GM06990 (cell line): ENCODE measurements around the gene AVPR1A.

ENCODE experiments used
- DNase-seq: peaks from one replicate; pipeline ENCODE4 v3.0.0-alpha.2; 2011; ENCODE audit not compliant: insufficient read length; ENCODE audit errors: extremely low read depth
- H3K27me3 ChIP-seq: replicated peaks from 2 replicates; pipeline ENCODE4 v1.6.0; 2011; ENCODE audit warnings: low read length; ENCODE audit not compliant: control insufficient read depth, insufficient read depth
- H3K36me3 ChIP-seq: 2 replicates; pipeline ENCODE4 v1.5.1; 2011; ENCODE audit warnings: low read length; ENCODE audit not compliant: control insufficient read depth, insufficient read depth
- H3K4me3 ChIP-seq: replicated peaks from 2 replicates; pipeline ENCODE4 v1.5.1; 2011; ENCODE audit warnings: low read depth, mild to moderate bottlenecking, control low read depth, low read length
- TF ChIP-seq, protein P1 (sequence below): IDR thresholded peaks from 2 replicates; pipeline ENCODE4 v1.5.1; 2011; ENCODE audit warnings: low read length, control low read depth, mild to moderate bottlenecking, inconsistent platforms; ENCODE audit not compliant: insufficient read depth, poor library complexity, severe bottlenecking

Gene AVPR1A

GRCh38 chr12:63129927-63130326 is 21.1 kb downstream of the AVPR1A start:
- no peak overlapping the region for H3K4me3 ChIP-seq
- no peaks in the 10 kb centered on the region for H3K36me3 ChIP-seq
- TF ChIP-seq, protein P1, sequence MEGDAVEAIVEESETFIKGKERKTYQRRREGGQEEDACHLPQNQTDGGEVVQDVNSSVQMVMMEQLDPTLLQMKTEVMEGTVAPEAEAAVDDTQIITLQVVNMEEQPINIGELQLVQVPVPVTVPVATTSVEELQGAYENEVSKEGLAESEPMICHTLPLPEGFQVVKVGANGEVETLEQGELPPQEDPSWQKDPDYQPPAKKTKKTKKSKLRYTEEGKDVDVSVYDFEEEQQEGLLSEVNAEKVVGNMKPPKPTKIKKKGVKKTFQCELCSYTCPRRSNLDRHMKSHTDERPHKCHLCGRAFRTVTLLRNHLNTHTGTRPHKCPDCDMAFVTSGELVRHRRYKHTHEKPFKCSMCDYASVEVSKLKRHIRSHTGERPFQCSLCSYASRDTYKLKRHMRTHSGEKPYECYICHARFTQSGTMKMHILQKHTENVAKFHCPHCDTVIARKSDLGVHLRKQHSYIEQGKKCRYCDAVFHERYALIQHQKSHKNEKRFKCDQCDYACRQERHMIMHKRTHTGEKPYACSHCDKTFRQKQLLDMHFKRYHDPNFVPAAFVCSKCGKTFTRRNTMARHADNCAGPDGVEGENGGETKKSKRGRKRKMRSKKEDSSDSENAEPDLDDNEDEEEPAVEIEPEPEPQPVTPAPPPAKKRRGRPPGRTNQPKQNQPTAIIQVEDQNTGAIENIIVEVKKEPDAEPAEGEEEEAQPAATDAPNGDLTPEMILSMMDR, result no peak
- H3K27me3 ChIP-seq, result no peaks in the 10 kb centered on the region
- DNase-seq, result no peak

DNA sequence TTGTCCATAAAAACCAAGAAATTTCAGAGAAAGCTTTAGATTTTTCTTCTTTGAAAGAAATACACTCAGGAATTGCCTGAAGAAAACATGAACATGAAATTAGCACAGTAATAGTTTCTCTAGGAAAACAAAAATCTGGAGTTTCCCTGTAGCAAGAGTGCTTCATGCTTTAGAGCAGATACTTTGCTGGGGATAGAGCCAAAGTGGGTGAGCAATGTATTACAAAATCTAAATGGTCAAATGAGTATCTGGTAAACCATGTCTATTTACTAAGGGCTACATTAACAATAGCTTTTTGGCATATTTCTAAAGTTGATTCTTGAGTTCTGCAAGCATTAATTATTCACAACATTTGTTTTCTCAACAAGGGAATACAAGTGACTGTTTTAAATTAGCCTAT is 26.2 kb downstream of the AVPR1A start:
- H3K36me3 ChIP-seq, result no peaks in the 10 kb centered on the region
- no peak for DNase-seq
- no peak overlapping the region for H3K4me3 ChIP-seq
- no peaks in the 10 kb centered on the region for H3K27me3 ChIP-seq
- TF ChIP-seq, protein P1, result no peak

DNA sequence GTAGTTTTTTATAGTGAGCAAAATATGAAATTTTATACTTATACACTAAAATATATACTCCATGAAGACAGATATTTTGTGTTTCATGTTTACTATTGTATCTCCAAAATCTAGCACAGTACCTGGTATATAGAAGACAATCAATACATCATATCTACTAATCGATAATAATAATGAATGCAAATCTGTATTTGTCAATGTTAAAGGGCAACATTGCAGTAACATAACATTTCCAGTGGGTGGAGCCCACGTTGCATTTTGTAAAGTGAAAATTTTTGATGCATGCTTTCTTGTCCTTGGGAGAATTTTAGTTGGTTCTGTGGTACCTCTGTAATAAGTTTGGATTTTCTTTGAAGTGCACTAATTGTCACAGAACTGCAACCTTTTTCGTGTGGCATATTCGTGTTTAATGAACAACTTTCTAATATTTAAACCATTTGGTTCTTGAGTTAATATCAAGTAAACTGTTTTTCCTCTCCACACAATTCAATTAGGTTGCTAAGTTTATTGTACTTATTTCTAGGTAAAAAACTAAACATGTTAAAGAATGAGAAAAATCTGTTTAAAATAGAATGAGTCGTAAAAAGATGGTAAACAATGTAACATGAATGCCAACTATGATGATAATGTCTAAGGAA is 47.4 kb downstream of the AVPR1A start:
- no peak for DNase-seq

GRCh38 chr12:63101920-63102319 is 49.1 kb downstream of the AVPR1A start:
- Histone ChIP-seq H3K4me3 (no peak overlapping the region), H3K27me3 (no peaks in the 10 kb centered on the region; the same call in 1 of the 2 replicates), H3K36me3 (no peaks in the 10 kb centered on the region)
- DNase-seq, result no peak
- TF ChIP-seq, protein P1, result no peak

More for the DNA sequence above, 47.4 kb downstream of the AVPR1A start:
- no peaks in the 10 kb centered on the region; the same call in 1 of the 2 replicates for H3K27me3 ChIP-seq
- H3K4me3 ChIP-seq, result no peak overlapping the region
- TF ChIP-seq, protein P1, result peak; percentile 57
- no peaks in the 10 kb centered on the region for H3K36me3 ChIP-seq

- no peaks in the 10 kb centered on the region for H3K36me3 ChIP-seq
- no peaks in the 10 kb centered on the region; the same call in 1 of the 2 replicates for H3K27me3 ChIP-seq
- no peak overlapping the region for H3K4me3 ChIP-seq
- TF ChIP-seq, protein P1, result peak; percentile 20
- no peak for DNase-seq
Observed at GRCh38 chr12:63098851-63099250, 52.1 kb downstream of the AVPR1A start.
